HG03103 (cell line): Measurements from ENCODE around the gene CT45A6.
"Not testable (repeated sequence)": the region's sequence is repeated elsewhere in the genome, so short reads cannot be mapped to it uniquely, and the experiment has no call there.

Experiments used
- ATAC-seq: cut with Tn5 transposase; IDR thresholded peaks from one replicate; pipeline ENCODE4 v1.9.1; 2021; ENCODE audit warnings: low read depth; ENCODE audit not compliant: unreplicated experiment

CT45A6 gene

GRCh38 chrX:135802687-135803086 lies at the start of gene CT45A6:
Gene CT45A6 (minus strand): TSS chrX:135802787. CDS start chrX:135798993, 3,794 bp downstream.
- not testable (repeated sequence) for ATAC-seq

DNA sequence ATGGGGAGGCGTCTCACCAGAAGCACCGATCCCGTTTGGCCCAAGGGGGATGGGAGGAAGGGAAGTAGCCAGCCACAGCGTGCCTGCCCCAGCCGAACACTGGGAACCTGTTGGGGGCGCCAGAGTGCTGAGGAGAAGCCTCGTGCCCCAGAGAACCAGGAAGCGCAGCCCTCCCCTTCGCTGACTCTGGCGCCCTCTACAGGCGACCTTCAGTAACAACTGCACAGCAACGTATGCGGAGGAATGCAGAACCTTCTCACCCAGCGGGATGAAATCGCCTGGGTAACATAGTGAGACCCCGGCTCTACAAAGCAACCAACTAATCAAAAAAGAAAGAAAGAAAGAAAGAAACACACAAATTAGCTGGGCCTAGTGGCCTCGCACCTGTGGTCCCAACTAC lies 34.6 kb upstream of the CT45A6 start, which contains the start of gene CT45A7:
TSS of gene CT45A7 (minus strand) at position 101 of the 400 bp plus-strand sequence. CDS start 3,747 bp downstream, outside the sequence.
- not testable (repeated sequence) for ATAC-seq

DNA sequence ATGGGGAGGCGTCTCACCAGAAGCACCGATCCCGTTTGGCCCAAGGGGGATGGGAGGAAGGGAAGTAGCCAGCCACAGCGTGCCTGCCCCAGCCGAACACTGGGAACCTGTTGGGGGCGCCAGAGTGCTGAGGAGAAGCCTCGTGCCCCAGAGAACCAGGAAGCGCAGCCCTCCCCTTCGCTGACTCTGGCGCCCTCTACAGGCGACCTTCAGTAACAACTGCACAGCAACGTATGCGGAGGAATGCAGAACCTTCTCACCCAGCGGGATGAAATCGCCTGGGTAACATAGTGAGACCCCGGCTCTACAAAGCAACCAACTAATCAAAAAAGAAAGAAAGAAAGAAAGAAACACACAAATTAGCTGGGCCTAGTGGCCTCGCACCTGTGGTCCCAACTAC lies 17.3 kb upstream of the CT45A6 start, which contains the start of gene CT45A2:
TSS of gene CT45A2 (minus strand) at position 101 of the 400 bp plus-strand sequence. CDS start 3,747 bp downstream, outside the sequence.
- ATAC-seq = not testable (repeated sequence)

DNA sequence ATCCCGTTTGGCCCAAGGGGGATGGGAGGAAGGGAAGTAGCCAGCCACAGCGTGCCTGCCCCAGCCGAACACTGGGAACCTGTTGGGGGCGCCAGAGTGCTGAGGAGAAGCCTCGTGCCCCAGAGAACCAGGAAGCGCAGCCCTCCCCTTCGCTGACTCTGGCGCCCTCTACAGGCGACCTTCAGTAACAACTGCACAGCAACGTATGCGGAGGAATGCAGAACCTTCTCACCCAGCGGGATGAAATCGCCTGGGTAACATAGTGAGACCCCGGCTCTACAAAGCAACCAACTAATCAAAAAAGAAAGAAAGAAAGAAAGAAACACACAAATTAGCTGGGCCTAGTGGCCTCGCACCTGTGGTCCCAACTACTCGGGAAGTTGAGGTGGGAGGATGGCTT lies 17.2 kb downstream of the CT45A6 start, which contains the start of gene CT45A5:
TSS of gene CT45A5 (minus strand) at position 101 of the 400 bp plus-strand sequence. CDS start 3,774 bp downstream, outside the sequence.
- ATAC-seq = not testable (repeated sequence)

DNA sequence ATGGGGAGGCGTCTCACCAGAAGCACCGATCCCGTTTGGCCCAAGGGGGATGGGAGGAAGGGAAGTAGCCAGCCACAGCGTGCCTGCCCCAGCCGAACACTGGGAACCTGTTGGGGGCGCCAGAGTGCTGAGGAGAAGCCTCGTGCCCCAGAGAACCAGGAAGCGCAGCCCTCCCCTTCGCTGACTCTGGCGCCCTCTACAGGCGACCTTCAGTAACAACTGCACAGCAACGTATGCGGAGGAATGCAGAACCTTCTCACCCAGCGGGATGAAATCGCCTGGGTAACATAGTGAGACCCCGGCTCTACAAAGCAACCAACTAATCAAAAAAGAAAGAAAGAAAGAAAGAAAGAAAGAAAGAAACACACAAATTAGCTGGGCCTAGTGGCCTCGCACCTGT lies 34.5 kb downstream of the CT45A6 start, which contains the start of gene CT45A3:
TSS of gene CT45A3 (minus strand) at position 101 of the 400 bp plus-strand sequence. CDS start 3,747 bp downstream, outside the sequence.
- ATAC-seq = not testable (repeated sequence)

GRCh38 chrX:135744739-135745138 lies 57.8 kb downstream of the CT45A6 start:
- ATAC-seq = not testable (repeated sequence)
